Astrocyte of the cerebellum (primary cell): ENCODE measurements around the gene TPD52L1.

Experiments
- DNase-seq: peaks from one replicate; pipeline ENCODE4 v3.0.0-alpha.2; 2011; ENCODE audit warnings: low read depth
- H3K4me3 ChIP-seq: 2 replicates; pipeline ENCODE4 v1.5.1; 2011; ENCODE audit warnings: mild to moderate bottlenecking, low read depth, low read length, moderate library complexity
- in situ Hi-C: cut with HindIII; loops from 2 replicates; pipeline ENCODE4 v1.10.0; 2017; ENCODE audit warnings: low sequenced_read_pairs
- TF ChIP-seq, protein P1 (sequence below): IDR thresholded peaks from 2 replicates; pipeline ENCODE4 v1.5.1; 2012; ENCODE audit warnings: low read length, low read depth, moderate library complexity, mild to moderate bottlenecking; ENCODE audit errors: missing control alignments

Gene TPD52L1

DNA sequence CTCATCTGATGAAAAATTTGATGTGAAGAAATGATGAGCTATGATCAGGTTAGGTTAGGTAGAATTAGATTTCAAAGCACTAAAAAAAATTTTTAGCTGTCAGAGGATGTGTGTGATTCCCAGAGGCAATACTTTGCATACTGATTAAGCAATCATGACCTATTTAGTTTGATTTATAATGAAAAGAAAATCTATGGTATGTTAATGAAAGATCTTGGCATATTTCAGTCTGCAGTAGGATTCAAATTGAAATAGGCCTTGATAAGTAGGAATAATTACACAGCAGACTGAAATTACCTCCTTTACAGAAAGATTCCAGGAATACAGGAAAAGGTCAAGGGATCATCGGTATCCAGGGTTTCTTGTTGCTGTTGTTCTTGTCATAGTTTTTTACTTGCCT lies 78.9 kb downstream of the TPD52L1 start:
- no peak for DNase-seq
- TF ChIP-seq, protein P1, sequence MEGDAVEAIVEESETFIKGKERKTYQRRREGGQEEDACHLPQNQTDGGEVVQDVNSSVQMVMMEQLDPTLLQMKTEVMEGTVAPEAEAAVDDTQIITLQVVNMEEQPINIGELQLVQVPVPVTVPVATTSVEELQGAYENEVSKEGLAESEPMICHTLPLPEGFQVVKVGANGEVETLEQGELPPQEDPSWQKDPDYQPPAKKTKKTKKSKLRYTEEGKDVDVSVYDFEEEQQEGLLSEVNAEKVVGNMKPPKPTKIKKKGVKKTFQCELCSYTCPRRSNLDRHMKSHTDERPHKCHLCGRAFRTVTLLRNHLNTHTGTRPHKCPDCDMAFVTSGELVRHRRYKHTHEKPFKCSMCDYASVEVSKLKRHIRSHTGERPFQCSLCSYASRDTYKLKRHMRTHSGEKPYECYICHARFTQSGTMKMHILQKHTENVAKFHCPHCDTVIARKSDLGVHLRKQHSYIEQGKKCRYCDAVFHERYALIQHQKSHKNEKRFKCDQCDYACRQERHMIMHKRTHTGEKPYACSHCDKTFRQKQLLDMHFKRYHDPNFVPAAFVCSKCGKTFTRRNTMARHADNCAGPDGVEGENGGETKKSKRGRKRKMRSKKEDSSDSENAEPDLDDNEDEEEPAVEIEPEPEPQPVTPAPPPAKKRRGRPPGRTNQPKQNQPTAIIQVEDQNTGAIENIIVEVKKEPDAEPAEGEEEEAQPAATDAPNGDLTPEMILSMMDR = no peak
- in situ Hi-C loops = no loop called here

DNA sequence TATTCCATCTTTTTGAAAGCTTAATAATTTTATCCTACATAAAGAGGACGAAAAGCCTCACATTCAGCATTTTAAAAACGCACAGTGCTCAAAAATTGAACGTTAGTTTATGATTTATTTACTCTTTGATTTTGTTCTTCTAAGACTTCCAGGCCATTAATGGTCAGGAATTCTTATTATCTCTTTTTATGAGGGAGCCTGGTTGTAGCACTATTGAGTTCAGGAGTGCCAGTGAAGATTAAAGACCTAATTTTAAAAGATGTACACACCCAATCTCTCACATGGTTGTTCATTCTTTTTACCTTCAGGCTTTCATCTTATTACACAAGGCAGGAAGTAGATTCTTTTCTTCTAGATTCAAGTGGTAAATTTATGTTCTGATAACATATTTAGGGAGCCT lies 79.6 kb downstream of the TPD52L1 start:
- no peak overlapping the region for H3K4me3 ChIP-seq
- TF ChIP-seq, protein P1 = no peak
- in situ Hi-C loops = no loop called here
- no peak for DNase-seq

More for the DNA sequence above, 78.9 kb downstream of the TPD52L1 start:
- H3K4me3 ChIP-seq = no peak overlapping the region

DNA sequence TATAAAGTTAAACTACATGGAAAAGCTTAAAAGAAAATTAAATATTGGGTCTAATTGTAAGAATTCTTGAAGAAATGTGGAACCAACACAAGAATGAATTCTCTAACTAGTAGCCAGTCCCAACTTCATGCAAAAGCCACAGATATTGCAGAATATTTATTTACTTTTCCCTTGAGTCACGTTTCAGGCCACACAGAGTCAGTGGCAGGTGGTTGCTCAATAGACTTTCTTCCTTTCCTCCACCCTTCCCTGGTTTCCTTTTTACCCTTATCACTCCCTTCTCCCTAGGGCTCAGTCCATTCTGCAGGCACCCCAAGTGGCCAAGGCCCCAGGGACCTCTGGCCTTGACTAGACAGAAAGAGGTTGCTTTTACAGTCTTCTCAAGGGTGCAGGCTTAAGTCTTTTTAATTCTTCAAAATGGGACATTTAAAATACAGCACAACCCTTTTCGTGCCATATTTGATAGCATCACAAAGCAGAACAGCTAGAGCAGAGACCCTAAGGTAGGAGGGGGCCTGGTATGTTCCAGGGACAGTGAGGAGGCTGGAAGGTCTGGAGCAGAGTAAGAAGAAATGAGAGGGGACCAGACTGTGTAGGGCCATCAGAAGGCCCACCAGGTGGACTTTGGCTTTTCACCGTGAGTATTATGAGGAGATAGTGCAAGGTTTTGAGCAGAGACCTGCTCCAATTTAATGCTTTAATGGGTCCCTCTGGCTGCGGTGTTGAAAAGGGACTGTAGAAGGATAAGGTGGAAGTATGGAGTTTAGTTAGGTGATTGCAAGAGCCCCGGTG lies 83.2 kb downstream of the TPD52L1 start:
- in situ Hi-C loops = no loop called here
- no peak overlapping the region for H3K4me3 ChIP-seq
- TF ChIP-seq, protein P1 = no peak
- DNase-seq = no peak

DNA sequence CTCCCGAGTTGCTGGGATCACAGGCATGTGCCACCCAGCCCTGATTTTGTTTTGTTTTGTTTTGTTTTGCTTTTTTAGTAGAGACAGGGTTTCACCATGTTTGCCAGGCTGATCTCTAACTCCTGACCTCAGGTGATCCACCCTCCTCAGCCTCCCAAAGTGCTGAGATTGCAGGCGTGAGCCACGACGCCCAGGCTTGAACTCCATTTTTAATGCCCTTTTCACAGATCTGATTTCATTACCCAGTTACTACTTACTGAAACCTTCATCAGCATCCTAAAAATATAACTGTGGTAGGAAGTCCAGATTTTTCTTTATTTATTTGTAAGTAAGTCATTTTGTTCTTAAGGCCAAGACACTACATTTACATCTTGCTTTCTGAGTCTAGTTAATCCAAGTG lies 84.2 kb downstream of the TPD52L1 start:
- H3K4me3 ChIP-seq = no peak overlapping the region
- TF ChIP-seq, protein P1 = no peak
- no peak for DNase-seq
- in situ Hi-C loops = no loop called here

DNA sequence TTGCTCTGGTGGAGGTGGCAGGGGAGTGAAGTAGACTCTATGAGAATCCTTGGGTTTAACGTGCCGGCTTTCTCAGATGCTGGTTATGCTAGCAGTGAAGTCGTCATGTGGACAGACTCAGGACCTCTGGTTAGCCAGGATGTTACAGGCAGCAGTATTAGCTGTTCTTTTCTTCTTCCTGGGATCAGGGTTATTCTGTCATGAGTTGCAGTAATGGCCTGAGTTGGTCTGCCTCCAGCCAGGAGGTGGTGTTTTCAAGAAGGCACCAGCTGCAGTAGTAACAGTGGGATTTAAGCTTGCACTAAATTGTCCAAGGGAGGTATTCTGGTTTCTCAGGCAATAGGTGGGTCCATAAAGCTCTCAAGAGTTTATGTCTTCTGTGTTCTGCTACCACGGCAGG lies 91.5 kb downstream of the TPD52L1 start:
- TF ChIP-seq, protein P1 = no peak
- in situ Hi-C loops = no loop called here
- no peak overlapping the region for H3K4me3 ChIP-seq
- no peak for DNase-seq

DNA sequence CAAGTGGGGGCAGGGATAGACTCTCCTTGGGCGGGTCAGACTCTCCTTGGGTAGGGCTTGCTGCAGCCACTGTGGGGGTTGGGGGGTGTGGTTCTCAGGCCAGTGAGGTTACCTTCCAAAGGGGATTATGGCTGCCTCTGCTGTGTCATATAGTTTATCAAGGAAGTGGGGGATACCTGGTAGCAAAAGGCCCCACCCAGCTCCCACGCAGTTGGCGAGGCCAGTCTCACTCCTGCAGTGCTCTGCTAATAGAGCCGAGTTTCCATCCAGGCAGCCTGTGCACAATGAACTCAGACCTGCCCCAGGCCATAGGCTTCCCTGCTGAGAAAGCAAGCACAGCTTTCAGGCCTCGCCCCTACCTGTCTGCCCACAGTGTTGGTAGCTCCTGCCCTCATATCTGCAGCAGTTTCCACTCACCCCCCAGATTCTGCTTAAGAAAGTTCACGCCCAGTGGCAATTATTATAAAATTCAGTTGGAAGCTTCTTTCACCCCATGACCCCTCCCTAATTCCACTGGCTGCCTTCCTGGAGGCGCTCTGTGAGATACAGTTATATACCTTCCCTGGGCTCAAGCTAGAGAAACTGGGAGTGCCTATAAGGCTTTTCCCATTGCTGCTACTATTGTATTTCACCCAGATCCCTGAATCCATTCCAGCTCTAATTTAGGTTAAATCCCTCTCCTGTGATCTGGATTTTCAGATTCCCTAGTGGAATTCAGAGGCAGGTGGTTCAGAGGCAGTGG lies 92.1 kb downstream of the TPD52L1 start:
- no peak for DNase-seq
- H3K4me3 ChIP-seq = no peak overlapping the region
- in situ Hi-C loops = no loop called here
- TF ChIP-seq, protein P1 = no peak
